22Rv1 (cell line): Measurements from ENCODE around the gene TMED3.

ENCODE experiments used
- CTCF ChIP-seq: fragments of 450-650 bp; IDR thresholded peaks from 2 replicates; pipeline ENCODE4 v1.5.1; 2017; ENCODE audit warnings: mild to moderate bottlenecking
- ZFX ChIP-seq: fragments of 450-650 bp; IDR thresholded peaks from 2 replicates; pipeline ENCODE4 v1.6.1; 2017; ENCODE audit warnings: antibody characterized with exemption, borderline replicate concordance

GRCh38 chr15:79365765-79366164 is 54.9 kb downstream of the TMED3 start:
- TF ChIP-seq CTCF (no peak), ZFX (no peak)
